GM21447 (cell line): ENCODE data around the gene CABP2.
"Not testable (repeated sequence)": the region's sequence is repeated elsewhere in the genome, so short reads cannot be mapped to it uniquely, and the experiment has no call there.

Experiments used
- ATAC-seq: cut with Tn5 transposase; IDR thresholded peaks from one replicate; pipeline ENCODE4 v1.9.1; 2021; ENCODE audit not compliant: unreplicated experiment

CABP2 gene

GRCh38 chr11:67539550-67539949 lies 16.3 kb upstream of the CABP2 start:
- ATAC-seq, result no peak

- no peak for ATAC-seq
Measured at GRCh38 chr11:67538823-67539505, 15.7 kb upstream of the CABP2 start.

DNA sequence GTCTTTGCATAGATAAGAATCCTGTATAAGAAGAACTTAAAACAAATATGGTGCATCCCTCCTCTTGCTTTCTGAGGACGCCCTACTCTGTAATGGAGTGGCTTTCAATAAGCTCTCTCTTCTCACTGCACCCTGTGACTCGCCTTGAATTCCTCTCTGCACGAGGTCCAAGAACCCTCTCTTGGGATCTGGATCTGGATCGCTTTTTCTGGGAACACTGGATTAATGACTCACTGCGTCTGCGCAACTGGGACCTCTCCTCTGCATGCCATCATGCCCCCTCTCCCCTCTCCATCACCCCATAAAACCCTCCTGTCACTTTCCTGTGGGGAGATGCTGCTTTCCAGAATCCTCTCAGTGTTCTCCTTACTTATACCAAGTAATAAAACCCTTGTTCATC lies 15.1 kb upstream of the CABP2 start:
- no peak for ATAC-seq

GRCh38 chr11:67535561-67535960 lies 12.3 kb upstream of the CABP2 start:
- ATAC-seq, result no peak

- no peak for ATAC-seq
Measured at GRCh38 chr11:67534070-67534679, 10.9 kb upstream of the CABP2 start.

GRCh38 chr11:67532889-67533288 lies 9.6 kb upstream of the CABP2 start:
- no peak for ATAC-seq

DNA sequence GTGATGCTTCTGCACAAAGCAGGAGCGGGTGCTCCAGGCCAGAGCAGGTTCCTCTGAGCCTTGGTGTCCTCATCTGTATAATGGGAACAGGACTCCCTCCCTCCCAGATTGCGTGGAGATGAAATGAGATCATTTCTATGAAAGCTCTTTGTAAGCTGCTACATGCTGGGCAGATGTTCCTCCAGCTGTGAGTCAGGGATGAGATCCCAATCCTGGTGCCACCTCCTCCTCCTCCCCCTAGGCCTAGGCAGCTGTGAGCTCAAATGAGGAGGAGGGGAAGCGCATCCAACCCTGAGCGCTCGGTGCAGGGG lies 7.0 kb upstream of the CABP2 start:
- ATAC-seq, result no peak

GRCh38 chr11:67528376-67528775 lies 5.1 kb upstream of the CABP2 start:
- ATAC-seq, result no peak

DNA sequence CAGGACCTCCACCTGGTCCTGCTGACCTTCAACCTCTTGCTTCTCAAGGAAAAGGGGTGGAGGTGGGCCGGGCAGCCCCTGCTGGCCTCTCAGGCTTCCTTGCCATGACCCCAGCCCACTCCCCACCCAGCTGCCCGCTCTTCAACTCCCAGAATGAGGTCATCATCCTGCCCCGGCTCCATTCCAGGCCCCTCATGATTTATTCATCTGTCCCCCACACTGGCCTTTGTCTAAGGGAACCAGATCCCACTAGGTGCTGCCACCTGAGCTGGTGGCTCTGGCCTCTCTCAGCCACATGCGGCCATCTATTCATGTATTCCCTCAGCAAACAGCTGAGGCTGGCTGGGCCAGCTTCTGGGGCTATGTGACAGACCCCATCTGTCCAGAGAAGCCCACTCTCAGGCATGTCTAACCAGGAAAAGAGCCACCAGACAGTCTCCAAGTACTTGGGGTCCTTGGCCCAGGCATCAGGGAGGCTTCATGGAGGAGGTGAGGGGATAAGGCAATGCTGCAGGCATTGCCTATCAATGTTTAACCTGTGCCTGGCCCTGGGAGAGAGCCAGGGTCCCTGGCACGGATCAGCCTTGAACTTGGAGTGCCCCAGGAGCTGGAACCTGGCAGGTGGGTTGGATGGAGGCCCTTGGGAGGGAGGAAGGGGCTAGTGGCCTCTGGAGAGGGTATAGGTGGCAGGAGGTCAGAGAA lies 2.2 kb upstream of the CABP2 start:
- no peak for ATAC-seq

GRCh38 chr11:67524480-67524808 lies 1.2 kb upstream of the CABP2 start:
- ATAC-seq, result no peak

DNA sequence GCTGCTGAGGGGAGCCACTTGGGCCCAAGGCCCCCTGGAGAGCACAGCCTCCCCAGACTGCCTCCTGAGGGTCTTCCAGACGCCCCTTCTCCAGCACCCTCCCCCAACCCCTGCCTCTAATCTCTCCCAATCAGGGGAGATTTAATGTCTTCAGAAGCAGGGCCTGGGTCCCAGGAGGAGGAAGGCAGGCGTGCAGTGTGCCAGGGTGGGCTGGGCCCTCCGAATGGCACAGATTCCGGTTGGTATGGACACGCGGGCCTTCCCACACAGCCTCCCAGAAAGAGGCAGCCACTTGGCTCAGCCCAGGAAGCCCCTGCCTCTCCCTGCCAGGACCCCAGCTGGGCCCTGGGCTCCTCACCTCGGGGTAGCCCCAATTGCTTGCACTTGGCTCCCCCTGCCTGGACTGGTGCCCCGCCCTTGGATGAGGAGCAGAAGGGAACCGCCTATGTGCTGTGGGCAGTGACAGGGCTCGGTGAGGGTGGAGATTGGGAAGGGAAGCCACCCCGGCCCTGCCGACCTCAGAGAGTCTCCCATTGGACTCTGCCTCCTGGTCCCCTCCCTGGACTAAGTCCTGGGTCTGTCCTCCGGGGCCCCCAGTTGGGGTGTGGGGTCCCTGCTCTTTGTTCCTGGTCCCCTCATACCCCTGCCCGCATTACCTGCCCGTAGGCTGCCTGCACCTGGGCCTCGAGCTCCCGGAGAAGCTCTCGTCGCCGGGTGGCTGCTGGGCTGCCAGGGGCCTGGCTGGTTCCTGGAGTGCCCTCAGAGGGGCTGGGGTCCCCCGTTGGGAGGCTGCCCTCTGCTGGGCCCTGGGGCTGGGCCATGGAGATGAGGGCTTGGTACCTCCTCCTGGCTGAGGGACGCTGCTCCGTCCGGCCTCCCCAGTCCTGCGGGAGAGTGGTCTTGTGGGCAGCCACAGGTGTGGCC lies 572 bp upstream of the CABP2 start:
- ATAC-seq, result no peak

DNA sequence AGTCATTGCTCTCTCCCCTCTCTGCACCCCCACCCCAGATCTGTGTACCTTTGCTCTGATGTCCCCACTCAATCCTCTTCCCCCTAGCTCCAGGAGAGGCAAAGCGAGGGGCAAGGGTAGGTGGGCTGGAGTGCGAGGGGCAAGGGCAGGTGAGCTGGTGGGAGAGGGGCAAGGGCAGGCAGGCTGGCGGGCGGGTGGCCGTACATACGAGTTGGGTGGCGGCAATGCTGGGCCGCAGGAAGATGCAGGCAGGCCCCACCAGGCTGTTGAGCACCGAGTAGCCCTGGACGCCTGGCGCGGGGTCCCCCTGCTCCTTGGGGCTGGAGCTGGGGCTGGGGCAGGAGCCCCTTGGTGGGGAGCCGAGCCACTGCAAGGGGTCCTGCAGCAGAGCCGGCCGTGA lies 908 bp downstream of the CABP2 start:
- no peak for ATAC-seq

- ATAC-seq, result no peak
Measured at GRCh38 chr11:67521924-67522323, 1.3 kb downstream of the CABP2 start.

DNA sequence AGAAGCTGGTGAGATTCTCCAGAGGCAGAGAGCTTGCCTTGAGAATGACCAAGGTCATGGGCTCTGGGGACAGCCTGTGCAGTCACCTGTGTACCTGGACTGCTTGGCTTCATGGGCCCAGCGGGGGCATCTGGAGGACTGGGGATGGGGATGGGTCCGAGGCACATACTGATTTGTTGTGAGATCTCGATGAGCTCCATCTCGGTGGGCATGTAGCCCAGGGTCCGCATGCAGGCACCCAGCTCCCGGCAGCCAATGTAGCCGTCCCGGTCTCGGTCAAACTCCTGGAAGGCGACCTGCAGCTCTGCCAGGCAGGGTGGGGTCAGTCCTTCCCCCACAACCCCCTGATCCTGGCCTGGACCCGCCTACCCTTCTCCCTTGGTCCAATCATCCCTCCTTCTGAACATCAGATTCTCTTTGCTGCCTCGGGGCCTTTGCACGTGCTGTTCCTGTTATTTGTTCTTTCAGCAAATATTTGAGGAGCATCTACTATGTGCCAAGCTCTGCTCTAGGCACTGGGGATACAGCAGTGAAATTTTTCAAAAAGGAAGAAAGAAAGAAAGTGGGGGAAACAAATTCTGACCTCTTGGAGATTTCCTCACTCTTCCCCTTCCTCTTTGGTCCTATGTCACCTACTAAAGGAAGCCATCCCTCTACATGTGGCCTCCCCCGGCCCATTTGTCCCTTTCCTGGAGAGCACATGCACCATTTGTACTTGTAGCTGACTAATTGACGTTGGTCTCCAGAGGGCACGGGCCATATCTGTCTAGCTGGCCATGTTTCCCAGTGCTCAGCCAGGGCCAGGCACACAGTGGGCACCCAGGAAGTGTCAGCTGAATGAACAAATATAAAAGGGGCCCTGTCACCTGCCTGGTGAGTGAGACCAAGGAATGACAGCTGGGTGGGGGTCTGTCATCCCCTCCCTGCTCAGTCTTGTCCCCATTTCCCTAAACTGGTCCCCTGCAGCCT lies 2.1 kb downstream of the CABP2 start:
- no peak for ATAC-seq

- ATAC-seq, result no peak
Measured at GRCh38 chr11:67519726-67520125, 3.5 kb downstream of the CABP2 start.

GRCh38 chr11:67517784-67518552 lies 5.3 kb downstream of the CABP2 start:
- no peak for ATAC-seq

- no peak for ATAC-seq
Measured at GRCh38 chr11:67516806-67517205, 6.4 kb downstream of the CABP2 start.

GRCh38 chr11:67514116-67514515 lies 9.1 kb downstream of the CABP2 start:
- no peak for ATAC-seq

- ATAC-seq, result not testable (repeated sequence)
Measured at GRCh38 chr11:67511558-67511957, 11.7 kb downstream of the CABP2 start.

DNA sequence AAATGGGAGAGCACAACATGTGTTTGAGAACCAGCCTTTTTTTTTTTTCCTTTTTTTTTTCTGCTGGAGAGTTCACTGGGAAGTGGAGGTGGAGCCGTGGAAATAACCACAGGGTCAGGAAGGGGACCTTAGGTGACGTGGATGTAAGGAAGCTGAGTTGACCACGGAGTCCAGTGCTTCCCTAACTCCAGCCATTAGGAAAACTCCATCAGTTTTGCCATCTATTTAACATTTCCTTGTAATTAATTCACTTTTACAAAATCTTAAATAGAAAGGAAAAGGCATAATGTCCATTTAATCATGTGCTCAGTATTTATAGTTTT lies 13.3 kb downstream of the CABP2 start:
- ATAC-seq, result no peak
